H9 (cell line): ENCODE measurements around the gene SOBP. TPM values are rescaled to one million over a fixed set of nuclear protein-coding genes. Genes with fewer than 3 reads are reported as not detected.

Experiments used
- DNase-seq: peaks from one replicate; pipeline ENCODE4 v3.0.0-alpha.2; 2017
- H2AFZ ChIP-seq: one replicate; pipeline ENCODE4 v1.6.1; 2013; ENCODE audit warnings: mild to moderate bottlenecking, low read length, control low read depth, moderate library complexity
- H2AK5ac ChIP-seq: 2 replicates; pipeline ENCODE4 v1.6.1; 2013; ENCODE audit warnings: low read length, control low read depth, mixed read lengths; ENCODE audit not compliant: insufficient read length
- H2BK120ac ChIP-seq: one replicate; pipeline ENCODE4 v1.6.1; 2013; ENCODE audit warnings: low read depth, mild to moderate bottlenecking, low read length, control low read depth, inconsistent platforms; ENCODE audit not compliant: poor library complexity, severe bottlenecking
- H2BK12ac ChIP-seq: 2 replicates; pipeline ENCODE4 v1.6.1; 2013; ENCODE audit warnings: low read length, control low read depth, mixed read lengths, low read depth; ENCODE audit not compliant: insufficient read length
- H2BK15ac ChIP-seq: 2 replicates; pipeline ENCODE4 v1.6.1; 2013; ENCODE audit warnings: low read depth, low read length, control low read depth
- H2BK20ac ChIP-seq: one replicate; pipeline ENCODE4 v1.6.1; 2013; ENCODE audit warnings: low read depth, mild to moderate bottlenecking, low read length, control low read depth, inconsistent platforms; ENCODE audit not compliant: poor library complexity, severe bottlenecking
- H2BK5ac ChIP-seq: 2 replicates; pipeline ENCODE4 v1.6.1; 2013; ENCODE audit warnings: low read length, control low read depth, mixed read lengths; ENCODE audit not compliant: insufficient read length
- H3K14ac ChIP-seq: 2 replicates; pipeline ENCODE4 v1.6.1; 2013; ENCODE audit warnings: low read length, control low read depth; ENCODE audit not compliant: insufficient read depth
- H3K18ac ChIP-seq: 2 replicates; pipeline ENCODE4 v1.6.1; 2013; ENCODE audit warnings: low read depth, mild to moderate bottlenecking, mixed read lengths, low read length, control low read depth; ENCODE audit not compliant: insufficient read length
- H3K23ac ChIP-seq: 2 replicates; pipeline ENCODE4 v1.6.1; 2013; ENCODE audit warnings: low read length, control low read depth, mixed read lengths, low read depth; ENCODE audit not compliant: insufficient read length
- H3K23me2 ChIP-seq: 2 replicates; pipeline ENCODE4 v1.6.1; 2013; ENCODE audit warnings: low read depth, mild to moderate bottlenecking, mixed read lengths, low read length, control low read depth; ENCODE audit not compliant: insufficient read length, poor library complexity, severe bottlenecking
- H3K27ac ChIP-seq: 2 replicates; pipeline ENCODE4 v1.5.1; 2013; ENCODE audit warnings: low read length, control low read depth, mixed read lengths, low read depth; ENCODE audit not compliant: insufficient read length
- H3K27me3 ChIP-seq: 2 replicates; pipeline ENCODE4 v1.6.1; 2013; ENCODE audit warnings: low read length, control low read depth, inconsistent platforms; ENCODE audit not compliant: insufficient read depth
- H3K4ac ChIP-seq: 2 replicates; pipeline ENCODE4 v1.6.1; 2013; ENCODE audit warnings: low read depth, mild to moderate bottlenecking, control low read depth, inconsistent platforms, low read length, moderate library complexity
- H3K4me1 ChIP-seq: 2 replicates; pipeline ENCODE4 v1.6.1; 2013; ENCODE audit warnings: low read length, control low read depth, inconsistent platforms; ENCODE audit not compliant: insufficient read depth
- H3K4me2 ChIP-seq: 2 replicates; pipeline ENCODE4 v1.6.1; 2013; ENCODE audit warnings: low read length, control low read depth, mixed read lengths; ENCODE audit not compliant: insufficient read length, insufficient read depth
- H3K56ac ChIP-seq: 2 replicates; pipeline ENCODE4 v1.6.1; 2013; ENCODE audit warnings: low read depth, mild to moderate bottlenecking, mixed read lengths, low read length, control low read depth; ENCODE audit not compliant: insufficient read length
- H3K79me1 ChIP-seq: 2 replicates; pipeline ENCODE4 v1.6.1; 2013; ENCODE audit warnings: low read depth, mild to moderate bottlenecking, moderate library complexity, low read length, control low read depth, inconsistent platforms; ENCODE audit not compliant: insufficient read depth, poor library complexity, severe bottlenecking
- H3K79me2 ChIP-seq: 2 replicates; pipeline ENCODE4 v1.6.1; 2013; ENCODE audit warnings: low read length, control low read depth, inconsistent platforms; ENCODE audit not compliant: insufficient read depth
- H3K9ac ChIP-seq: 2 replicates; pipeline ENCODE4 v1.6.1; 2013; ENCODE audit warnings: low read length, control low read depth, mixed read lengths; ENCODE audit not compliant: insufficient read length; ENCODE audit errors: extremely low read depth
- H3K9me3 ChIP-seq: one replicate; pipeline ENCODE4 v1.6.1; 2013; ENCODE audit warnings: low read depth, low read length, inconsistent platforms; ENCODE audit not compliant: control insufficient read depth
- H3T11ph ChIP-seq: one replicate; pipeline ENCODE4 v1.6.1; 2013; ENCODE audit warnings: mild to moderate bottlenecking, low read length, control low read depth, inconsistent platforms
- H4K20me1 ChIP-seq: one replicate; pipeline ENCODE4 v1.6.1; 2013; ENCODE audit not compliant: control insufficient read depth, insufficient read length, insufficient read depth
- H4K5ac ChIP-seq: 2 replicates; pipeline ENCODE4 v1.6.1; 2013; ENCODE audit warnings: low read depth, mild to moderate bottlenecking, mixed read lengths, low read length, control low read depth; ENCODE audit not compliant: insufficient read length
- H4K8ac ChIP-seq: replicated peaks from 2 replicates; pipeline ENCODE4 v1.6.1; 2013; ENCODE audit warnings: low read length, control low read depth, mixed read lengths, low read depth; ENCODE audit not compliant: insufficient read length
- H4K91ac ChIP-seq: 2 replicates; pipeline ENCODE4 v1.6.1; 2013; ENCODE audit warnings: low read depth, mild to moderate bottlenecking, moderate library complexity, mixed read lengths, low read length, control low read depth; ENCODE audit not compliant: insufficient read length
- H3K27ac Mint-ChIP-seq, 3 experiments: 2 replicates in 2 of 3; 3 replicates in 1 of 3; pipeline ENCODE4 v1.8.0; 2020 to 2021; ENCODE audit warnings: mixed read lengths in 3 of 3, mild to moderate bottlenecking in 1 of 3, moderate library complexity in 1 of 3
- H3K27me3 Mint-ChIP-seq: 2 replicates; pipeline ENCODE4 v1.8.0; 2021; ENCODE audit warnings: low read depth, mild to moderate bottlenecking, moderate library complexity, mixed read lengths
- H3K36me3 Mint-ChIP-seq, 3 experiments: 2 replicates in 2 of 3; 3 replicates in 1 of 3; pipeline ENCODE4 v1.8.0; 2020 to 2021; ENCODE audit warnings: low read depth in 3 of 3, mixed read lengths in 3 of 3; ENCODE audit not compliant: insufficient read depth in 1 of 3
- H3K4me1 Mint-ChIP-seq, 2 experiments: 2 replicates each; pipeline ENCODE4 v1.8.0; 2020; ENCODE audit warnings: mixed read lengths in 2 of 2
- H3K4me3 Mint-ChIP-seq, 2 experiments: 2 replicates in 1 of 2; 3 replicates in 1 of 2; pipeline ENCODE4 v1.8.0; 2020 to 2021; ENCODE audit warnings: mild to moderate bottlenecking in 2 of 2, mixed read lengths in 2 of 2, moderate library complexity in 1 of 2
- H3K9me3 Mint-ChIP-seq, 2 experiments: 2 replicates in 1 of 2; 3 replicates in 1 of 2; pipeline ENCODE4 v1.8.0; 2020; ENCODE audit warnings: mild to moderate bottlenecking in 2 of 2, mixed read lengths in 2 of 2, moderate library complexity in 1 of 2
- WGBS: extraction: QIAGEN DNeasy Blood & Tissue Kit; methylation state at CpG from one replicate; pipeline ENCODE4 v1.1.7; 2013; ENCODE audit warnings: missing lambda C conversion rate, low lambda C conversion rate, mixed read lengths; ENCODE audit not compliant: insufficient read length; ENCODE audit errors: extremely low coverage; 5-methylcytosine and 5-hydroxymethylcytosine counted together
- total RNA-seq: library from RNA; stranded (reverse); gene quantifications from 2 replicates; pipeline ENCODE4 v1.2.1, GENCODE V29; 2021
- TF ChIP-seq, protein P1 (sequence below): fragments of 200-600 bp; sonication (generic); conservative IDR thresholded peaks from 3 replicates; pipeline ENCODE4 v1.8.0; 2021; ENCODE audit warnings: antibody characterized with exemption, mild to moderate bottlenecking

The SOBP gene
- total RNA-seq, 1 experiment from 2014 or later = 4.3 TPM

DNA sequence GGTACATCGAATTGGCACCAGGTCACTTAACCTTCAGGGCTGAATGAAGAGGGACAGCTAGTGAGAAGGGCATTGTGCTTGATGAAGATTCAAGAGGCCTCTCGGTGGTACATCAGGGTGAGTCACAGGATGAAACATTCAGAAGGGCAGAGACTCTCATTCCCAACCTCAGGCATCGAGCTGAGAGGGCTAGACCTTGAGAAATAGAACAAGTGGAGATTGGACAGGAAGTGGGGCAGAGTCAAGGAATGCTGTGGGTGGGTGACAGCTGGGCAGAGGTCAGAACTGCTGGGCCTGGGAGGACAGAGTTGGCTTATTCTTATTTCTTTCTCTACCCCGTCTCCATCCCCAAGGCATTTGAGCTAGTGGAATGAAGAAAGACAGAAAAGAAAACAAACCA lies 208.2 kb downstream of the SOBP start:
- H3K14ac ChIP-seq = no peak overlapping the region
- H3K4me3 Mint-ChIP-seq = no peak overlapping the region
- peaks cover 0 to 6% (median 0%) of the 10 kb centered on the region in 3 experiments; a peak in 2 of 7 replicates for H3K36me3 Mint-ChIP-seq
- WGBS = no CpG with 5 or more reads among the region's 4 CpGs
- H3K9ac ChIP-seq = no peak overlapping the region
- H3K4ac ChIP-seq = no peak overlapping the region
- H2BK12ac ChIP-seq = no peak overlapping the region
- DNase-seq = peak; percentile 10
- no peak overlapping the region for H2BK15ac ChIP-seq
- H3K79me2 ChIP-seq = no peaks in the 10 kb centered on the region
- no peak overlapping the region for H3K23ac ChIP-seq
- no peak overlapping the region for H3K4me2 ChIP-seq
- no peak overlapping the region for H3K27ac ChIP-seq
- H3K23me2 ChIP-seq = no peaks in the 10 kb centered on the region
- no peaks in the 10 kb centered on the region for H3K27me3 Mint-ChIP-seq
- no peaks in the 10 kb centered on the region for H4K20me1 ChIP-seq
- H3K79me1 ChIP-seq = no peaks in the 10 kb centered on the region
- no peak overlapping the region for H2BK5ac ChIP-seq
- H2AFZ ChIP-seq = no peak overlapping the region
- no peak overlapping the region for H3T11ph ChIP-seq
- H3K27ac Mint-ChIP-seq = no peak overlapping the region; a peak in 1 of 7 replicates
- no peaks in the 10 kb centered on the region for H3K9me3 ChIP-seq
- TF ChIP-seq, protein P1, sequence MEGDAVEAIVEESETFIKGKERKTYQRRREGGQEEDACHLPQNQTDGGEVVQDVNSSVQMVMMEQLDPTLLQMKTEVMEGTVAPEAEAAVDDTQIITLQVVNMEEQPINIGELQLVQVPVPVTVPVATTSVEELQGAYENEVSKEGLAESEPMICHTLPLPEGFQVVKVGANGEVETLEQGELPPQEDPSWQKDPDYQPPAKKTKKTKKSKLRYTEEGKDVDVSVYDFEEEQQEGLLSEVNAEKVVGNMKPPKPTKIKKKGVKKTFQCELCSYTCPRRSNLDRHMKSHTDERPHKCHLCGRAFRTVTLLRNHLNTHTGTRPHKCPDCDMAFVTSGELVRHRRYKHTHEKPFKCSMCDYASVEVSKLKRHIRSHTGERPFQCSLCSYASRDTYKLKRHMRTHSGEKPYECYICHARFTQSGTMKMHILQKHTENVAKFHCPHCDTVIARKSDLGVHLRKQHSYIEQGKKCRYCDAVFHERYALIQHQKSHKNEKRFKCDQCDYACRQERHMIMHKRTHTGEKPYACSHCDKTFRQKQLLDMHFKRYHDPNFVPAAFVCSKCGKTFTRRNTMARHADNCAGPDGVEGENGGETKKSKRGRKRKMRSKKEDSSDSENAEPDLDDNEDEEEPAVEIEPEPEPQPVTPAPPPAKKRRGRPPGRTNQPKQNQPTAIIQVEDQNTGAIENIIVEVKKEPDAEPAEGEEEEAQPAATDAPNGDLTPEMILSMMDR = no peak
- no peak overlapping the region for H4K5ac ChIP-seq
- H2AK5ac ChIP-seq = no peak overlapping the region
- H3K4me1 Mint-ChIP-seq = peaks cover 23 to 25% of the 10 kb centered on the region in 2 experiments
- no peaks in the 10 kb centered on the region; the same call in 1 of the 2 replicates for H3K4me1 ChIP-seq
- H3K18ac ChIP-seq = no peak overlapping the region
- no peak overlapping the region for H2BK120ac ChIP-seq
- H3K9me3 Mint-ChIP-seq = no peaks in the 10 kb centered on the region; a peak in 1 of 5 replicates
- H3K56ac ChIP-seq = no peak overlapping the region
- no peaks in the 10 kb centered on the region for H3K27me3 ChIP-seq
- H2BK20ac ChIP-seq = no peak overlapping the region
- H4K91ac ChIP-seq = no peak overlapping the region
- no peak overlapping the region for H4K8ac ChIP-seq
